Chondrocyte (in vitro differentiated cells): ENCODE measurements around the gene ZW10. TPM values are rescaled to one million over a fixed set of nuclear protein-coding genes. Genes with fewer than 3 reads are reported as not detected.
"Not testable (repeated sequence)": the region's sequence is repeated elsewhere in the genome, so short reads cannot be mapped to it uniquely, and the experiment has no call there.

Source experiments
- DNase-seq: peaks from one replicate; pipeline ENCODE4 v3.0.0; 2021; ENCODE audit warnings: mixed read lengths, low spot score
- H3K27ac Mint-ChIP-seq: one replicate; pipeline ENCODE4 v1.8.0; 2021; ENCODE audit warnings: mild to moderate bottlenecking, moderate library complexity, mixed read lengths; ENCODE audit not compliant: unreplicated experiment
- H3K27me3 Mint-ChIP-seq: 2 replicates; pipeline ENCODE4 v1.8.0; 2021; ENCODE audit warnings: low read depth, mixed read lengths
- H3K36me3 Mint-ChIP-seq: 2 replicates; pipeline ENCODE4 v1.8.0; 2021; ENCODE audit warnings: low read depth, mixed read lengths
- H3K4me1 Mint-ChIP-seq: 2 replicates; pipeline ENCODE4 v1.8.0; 2021; ENCODE audit warnings: low read depth, mild to moderate bottlenecking, mixed read lengths
- H3K4me3 Mint-ChIP-seq: one replicate; pipeline ENCODE4 v1.8.0; 2021; ENCODE audit warnings: mild to moderate bottlenecking, moderate library complexity, mixed read lengths; ENCODE audit not compliant: unreplicated experiment
- H3K9me3 Mint-ChIP-seq: 2 replicates; pipeline ENCODE4 v1.8.0; 2021; ENCODE audit warnings: low read depth, mixed read lengths
- CTCF ChIP-seq: fragments of 200-600 bp; sonication (generic); IDR thresholded peaks from 2 replicates; pipeline ENCODE4 v1.5.0; 2021; ENCODE audit warnings: antibody characterized with exemption, mild to moderate bottlenecking, moderate library complexity
- total RNA-seq: library from RNA; stranded (reverse); gene quantifications from 3 replicates; pipeline ENCODE4 v1.2.1, GENCODE V29; 2021

Gene ZW10
- total RNA-seq, 1 donor from 2014 or later = 11.7 TPM

- Mint-ChIP-seq H3K27ac (no peak overlapping the region), H3K4me1 (no peaks in the 10 kb centered on the region), H3K27me3 (peaks cover 5% of the 10 kb centered on the region), H3K36me3 (no peaks in the 10 kb centered on the region), H3K9me3 (no peaks in the 10 kb centered on the region), H3K4me3 (no peak overlapping the region)
- TF ChIP-seq CTCF = no peak
- DNase-seq = no peak
Measured at GRCh38 chr11:113789675-113790320, 16.3 kb upstream of the ZW10 start.

- not testable (repeated sequence) for H3K4me3 Mint-ChIP-seq, H3K36me3 Mint-ChIP-seq, H3K9me3 Mint-ChIP-seq, H3K4me1 Mint-ChIP-seq, H3K27ac Mint-ChIP-seq, DNase-seq
- H3K27me3 Mint-ChIP-seq = peaks cover 11% of the 10 kb centered on the region
Measured at GRCh38 chr11:113789016-113789415, 15.5 kb upstream of the ZW10 start.

GRCh38 chr11:113782134-113782533 is 8.6 kb upstream of the ZW10 start:
- TF ChIP-seq CTCF = no peak
- no peak for DNase-seq
- peaks cover 26% of the 10 kb centered on the region for H3K27me3 Mint-ChIP-seq

DNA sequence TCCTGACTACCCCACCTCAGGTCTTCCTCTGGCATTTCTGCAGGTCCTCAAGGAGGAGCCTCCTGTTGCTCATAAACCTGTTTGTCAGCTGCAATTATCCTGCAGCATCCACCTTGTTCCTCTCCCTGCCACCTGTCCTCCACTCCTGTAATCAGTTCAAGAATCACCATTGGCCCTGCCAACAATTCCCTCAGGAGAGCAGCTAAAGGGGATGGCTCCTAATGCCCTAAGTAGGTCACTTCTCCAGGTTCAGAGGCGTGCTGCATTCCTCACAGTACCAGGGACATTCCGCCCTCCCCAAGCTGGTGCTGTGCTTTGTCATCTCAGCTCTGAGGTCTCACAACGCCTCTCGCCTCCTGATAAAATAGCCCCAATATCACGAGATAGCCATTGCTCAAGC is 8.2 kb upstream of the ZW10 start:
- no peaks in the 10 kb centered on the region for H3K36me3 Mint-ChIP-seq
- H3K4me3 Mint-ChIP-seq = no peak overlapping the region
- no peaks in the 10 kb centered on the region for H3K9me3 Mint-ChIP-seq
- H3K27me3 Mint-ChIP-seq = peaks cover 26% of the 10 kb centered on the region
- H3K4me1 Mint-ChIP-seq = peaks cover 8% of the 10 kb centered on the region
- no peak overlapping the region for H3K27ac Mint-ChIP-seq
- TF ChIP-seq CTCF = no peak
- no peak for DNase-seq

More at GRCh38 chr11:113782134-113782533, 8.6 kb upstream of the ZW10 start:
- peaks cover 8% of the 10 kb centered on the region for H3K4me1 Mint-ChIP-seq
- H3K36me3 Mint-ChIP-seq = no peaks in the 10 kb centered on the region
- no peak overlapping the region for H3K27ac Mint-ChIP-seq
- H3K9me3 Mint-ChIP-seq = no peaks in the 10 kb centered on the region
- no peak overlapping the region for H3K4me3 Mint-ChIP-seq

DNA sequence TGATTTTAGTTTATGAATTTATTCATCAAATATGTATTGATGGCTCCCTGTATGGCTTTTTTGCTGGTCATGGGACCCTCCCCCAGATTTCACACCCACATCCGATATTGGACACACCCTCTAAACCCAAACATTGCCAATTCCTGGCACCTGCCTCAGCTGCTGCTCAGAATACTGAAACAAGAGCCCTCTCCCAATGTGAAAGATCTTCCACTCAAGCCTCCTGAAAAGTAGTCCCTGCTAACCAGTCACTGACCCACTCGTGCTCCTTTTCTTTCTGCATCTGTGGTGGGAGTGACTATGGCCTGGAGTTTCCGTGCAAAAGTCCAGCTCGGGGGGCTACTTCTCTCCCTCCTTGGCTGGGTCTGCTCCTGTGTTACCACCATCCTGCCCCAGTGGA is 6.0 kb upstream of the ZW10 start, which contains the start of gene CLDN25:
Gene CLDN25 (plus strand): TSS at position 301 of the 400 bp plus-strand sequence. CDS start 0 bp downstream, at position 301.
- Mint-ChIP-seq H3K4me3 (no peak within 1 kb of the TSS), H3K27ac (no peak within 1 kb of the TSS), H3K9me3 (no peaks in the 10 kb centered on the region), H3K36me3 (no peaks in the 10 kb centered on the region), H3K27me3 (peaks cover 31% of the 10 kb centered on the region), H3K4me1 (peaks cover 8% of the 10 kb centered on the region)
- no peak for TF ChIP-seq CTCF
- no peak for DNase-seq
